Putamen (tissue), 1 donor: ENCODE measurements around the gene MSL3.
A peak's percentile ranks its signal among the peaks of the same experiment; 100 is the strongest.

Experiments
- DNase-seq: peaks from one replicate; pipeline ENCODE4 v3.0.0-alpha.2; 2016; ENCODE audit warnings: low spot score

MSL3 gene

GRCh38 chrX:11759172-11759460 is 1.1 kb downstream of the MSL3 start:
- DNase-seq: no peak

- peak; percentile 94 for DNase-seq
Observed at GRCh38 chrX:11759461-11760311, 1.6 kb downstream of the MSL3 start.

- DNase-seq: no peak
Observed at GRCh38 chrX:11760958-11761357, 2.9 kb downstream of the MSL3 start.

GRCh38 chrX:11764602-11765067 is 6.6 kb downstream of the MSL3 start:
- DNase-seq: no peak

- DNase-seq: no peak
Observed at GRCh38 chrX:11765449-11765848, 7.4 kb downstream of the MSL3 start.

GRCh38 chrX:11766487-11766886 is 8.4 kb downstream of the MSL3 start:
- DNase-seq: no peak

GRCh38 chrX:11768039-11768438 is 10.0 kb downstream of the MSL3 start:
- DNase-seq: no peak

GRCh38 chrX:11770320-11770719 is 12.3 kb downstream of the MSL3 start:
- DNase-seq: peak; percentile 22

GRCh38 chrX:11778230-11778629 is 20.2 kb downstream of the MSL3 start:
- no peak for DNase-seq

GRCh38 chrX:11781133-11781532 is 23.1 kb downstream of the MSL3 start:
- DNase-seq: no peak

GRCh38 chrX:11781734-11782370 is 23.8 kb downstream of the MSL3 start:
- DNase-seq: no peak

GRCh38 chrX:11784543-11784942 is 26.5 kb downstream of the MSL3 start:
- DNase-seq: no peak

GRCh38 chrX:11786862-11787261 is 28.8 kb downstream of the MSL3 start:
- no peak for DNase-seq

- peak; percentile 53 for DNase-seq
Observed at GRCh38 chrX:11787564-11787963, 29.5 kb downstream of the MSL3 start.

- no peak for DNase-seq
Observed at GRCh38 chrX:11789809-11790208, 31.8 kb downstream of the MSL3 start.

GRCh38 chrX:11791090-11791489 is 33.1 kb downstream of the MSL3 start:
- no peak for DNase-seq

GRCh38 chrX:11791537-11791936 is 33.5 kb downstream of the MSL3 start:
- DNase-seq: no peak

- no peak for DNase-seq
Observed at GRCh38 chrX:11792461-11793421, 34.7 kb downstream of the MSL3 start.

- DNase-seq: no peak
Observed at GRCh38 chrX:11793734-11794133, 35.7 kb downstream of the MSL3 start.

GRCh38 chrX:11813341-11813740 is 55.3 kb downstream of the MSL3 start:
- no peak for DNase-seq
